ENCODE measurements around the gene CDON.

DNA sequence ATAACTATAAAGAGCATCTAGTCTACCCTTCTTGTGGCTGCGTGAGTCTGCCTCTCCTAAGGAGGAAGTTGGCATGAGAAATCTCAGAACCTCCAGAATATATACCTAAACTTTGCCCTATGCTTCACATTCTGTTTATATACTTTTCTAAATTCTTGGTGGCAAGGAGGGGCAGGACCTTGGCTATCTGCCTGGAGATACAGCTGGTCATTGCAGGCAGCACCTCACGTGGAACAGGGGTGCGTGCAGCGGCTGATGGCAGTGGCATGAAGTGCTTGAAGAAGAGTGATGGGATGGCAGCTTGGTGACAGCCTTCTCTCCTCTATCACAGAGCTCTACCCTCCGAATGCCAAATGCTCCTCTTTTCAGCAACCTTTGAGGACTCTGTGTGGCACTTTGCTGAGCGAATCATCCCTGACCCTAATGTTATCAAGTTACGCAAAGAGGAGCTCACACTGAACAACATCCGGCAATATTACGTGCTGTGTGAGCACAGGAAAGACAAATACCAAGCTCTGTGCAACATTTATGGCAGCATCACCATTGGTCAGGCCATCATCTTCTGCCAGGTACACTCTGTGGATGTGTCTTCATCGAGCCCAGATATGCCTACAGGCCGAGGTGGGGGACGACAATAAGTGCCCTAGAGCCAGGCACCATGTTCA, 145.9 kb downstream of the CDON start:
- TF ChIP-seq, protein P1, sequence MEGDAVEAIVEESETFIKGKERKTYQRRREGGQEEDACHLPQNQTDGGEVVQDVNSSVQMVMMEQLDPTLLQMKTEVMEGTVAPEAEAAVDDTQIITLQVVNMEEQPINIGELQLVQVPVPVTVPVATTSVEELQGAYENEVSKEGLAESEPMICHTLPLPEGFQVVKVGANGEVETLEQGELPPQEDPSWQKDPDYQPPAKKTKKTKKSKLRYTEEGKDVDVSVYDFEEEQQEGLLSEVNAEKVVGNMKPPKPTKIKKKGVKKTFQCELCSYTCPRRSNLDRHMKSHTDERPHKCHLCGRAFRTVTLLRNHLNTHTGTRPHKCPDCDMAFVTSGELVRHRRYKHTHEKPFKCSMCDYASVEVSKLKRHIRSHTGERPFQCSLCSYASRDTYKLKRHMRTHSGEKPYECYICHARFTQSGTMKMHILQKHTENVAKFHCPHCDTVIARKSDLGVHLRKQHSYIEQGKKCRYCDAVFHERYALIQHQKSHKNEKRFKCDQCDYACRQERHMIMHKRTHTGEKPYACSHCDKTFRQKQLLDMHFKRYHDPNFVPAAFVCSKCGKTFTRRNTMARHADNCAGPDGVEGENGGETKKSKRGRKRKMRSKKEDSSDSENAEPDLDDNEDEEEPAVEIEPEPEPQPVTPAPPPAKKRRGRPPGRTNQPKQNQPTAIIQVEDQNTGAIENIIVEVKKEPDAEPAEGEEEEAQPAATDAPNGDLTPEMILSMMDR (IDR thresholded peaks at IDR 0.05; ENCODE audit: low read depth, low read length, poor library complexity, severe bottlenecking) = no peak
- TF ChIP-seq EZH2phosphoT487 (IDR thresholded peaks at IDR 0.05; ENCODE audit: borderline replicate concordance, low read length) = no peak

Data from DOHH2 (cell line).